Activated CD8-positive, alpha-beta memory T cell treated with anti-CD3 and anti-CD28 coated beads for 24 hours (primary cell): ENCODE data around the gene TMCO6.
"Not testable (repeated sequence)": the region's sequence is repeated elsewhere in the genome, so short reads cannot be mapped to it uniquely, and the experiment has no call there.

ENCODE experiments used
- DNase-seq: peaks from one replicate; pipeline ENCODE4 v3.0.0-alpha.2; 2020

The TMCO6 gene

DNA sequence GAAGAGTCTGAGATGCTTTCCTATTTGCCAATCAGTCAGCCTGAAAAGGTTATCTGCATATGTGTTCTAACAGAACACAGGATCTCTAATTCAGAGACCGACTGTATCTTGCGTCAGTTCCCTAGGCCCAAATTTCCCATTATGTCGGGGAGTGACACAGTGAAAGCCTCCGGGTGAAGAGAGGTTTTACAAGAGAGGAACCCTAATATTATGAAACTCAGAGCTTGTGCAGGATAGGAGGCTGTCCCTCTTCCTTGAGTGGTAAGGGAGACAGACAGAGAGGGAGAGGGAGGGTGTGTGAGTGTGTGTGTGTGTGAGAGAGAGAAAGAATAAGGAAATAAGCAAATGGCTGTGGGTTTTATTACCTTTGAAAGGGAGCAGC, 8.2 kb upstream of the TMCO6 start:
- no peak for DNase-seq

DNA sequence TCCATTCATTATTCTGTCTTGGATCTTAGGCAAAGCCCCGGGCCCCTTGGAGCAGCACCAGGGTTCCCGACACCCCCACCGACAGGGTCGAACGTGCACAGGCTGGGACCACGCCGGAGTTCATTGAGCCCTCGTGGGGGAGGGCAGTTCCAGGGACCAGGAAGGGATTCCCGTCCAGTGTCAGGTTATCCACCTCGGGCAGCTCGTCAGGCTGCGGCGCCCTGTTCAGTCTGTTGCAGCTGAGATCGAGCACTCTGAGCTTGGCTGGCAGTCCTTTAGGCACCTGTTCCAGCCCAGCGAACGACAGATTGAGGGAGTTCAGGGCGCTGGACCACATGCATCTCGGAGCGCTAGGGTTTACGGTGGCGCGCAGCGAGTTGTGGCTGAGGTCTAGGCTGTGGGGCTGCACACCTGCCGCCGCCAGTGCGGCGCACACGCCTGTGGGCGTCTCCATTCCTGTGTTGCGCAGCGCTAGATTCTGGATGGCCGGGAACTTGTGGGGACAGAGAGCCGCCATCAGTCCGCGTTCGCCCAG, 7.4 kb upstream of the TMCO6 start:
- no peak for DNase-seq

DNA sequence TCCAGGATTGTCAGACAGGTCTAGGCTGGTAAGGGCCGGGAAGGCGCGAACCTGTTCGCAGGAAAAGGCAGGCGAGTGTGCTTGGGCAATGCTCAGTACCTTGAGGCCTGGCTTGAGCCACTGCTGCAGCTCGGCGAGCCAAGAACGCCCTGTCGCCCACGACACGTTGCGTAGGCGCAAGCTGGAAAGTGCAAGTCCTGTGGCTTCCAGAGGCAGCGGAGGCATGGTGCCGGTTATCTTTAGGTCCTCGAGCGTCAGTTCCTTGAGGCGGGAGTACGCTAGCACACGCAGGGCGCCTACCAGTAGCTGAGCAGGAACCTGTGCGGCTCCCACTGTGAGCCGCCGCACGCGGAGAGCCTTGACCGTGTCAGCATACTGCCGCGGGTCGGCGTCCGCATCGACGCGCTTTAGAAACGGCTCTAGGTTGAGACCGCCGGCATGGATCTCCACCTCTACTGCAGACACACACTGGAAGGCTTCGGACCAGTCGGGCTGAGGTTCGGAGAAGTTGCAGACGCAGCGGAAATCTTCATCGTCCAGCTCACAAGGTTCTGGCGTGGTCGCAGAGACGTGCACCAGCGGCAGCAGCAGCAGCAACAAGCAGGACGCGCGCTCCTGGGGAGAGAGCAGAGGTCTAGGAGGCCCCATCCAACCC, 6.8 kb upstream of the TMCO6 start:
- peak; percentile 82 for DNase-seq

DNA sequence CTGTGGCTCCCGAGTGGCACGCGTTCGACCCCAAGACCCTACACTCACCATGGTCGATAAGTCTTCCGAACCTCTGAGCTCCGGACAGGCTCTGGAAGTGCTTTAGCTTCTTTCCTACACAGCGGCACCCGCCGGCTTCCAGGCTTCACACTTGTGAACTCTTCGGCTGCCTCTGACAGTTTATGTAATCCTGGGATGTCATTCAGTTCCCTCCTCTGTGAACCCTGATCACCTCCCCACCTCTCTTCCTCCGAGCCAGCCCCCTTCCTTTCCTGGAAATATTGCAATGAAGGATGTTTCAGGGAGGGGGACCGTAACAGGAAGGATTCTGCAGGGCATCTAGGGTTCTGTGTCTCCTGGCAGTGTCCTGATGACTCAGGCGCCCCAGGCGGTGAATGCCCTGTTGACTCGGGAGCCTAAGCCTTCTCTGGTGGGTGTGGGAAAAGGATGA, 6.2 kb upstream of the TMCO6 start, which contains the start of gene CD14:
Gene CD14, minus strand, starts transcription at position 155 of the 451 bp plus-strand sequence. Its CDS starts 104 bp downstream, at position 51.
- no peak for DNase-seq

DNA sequence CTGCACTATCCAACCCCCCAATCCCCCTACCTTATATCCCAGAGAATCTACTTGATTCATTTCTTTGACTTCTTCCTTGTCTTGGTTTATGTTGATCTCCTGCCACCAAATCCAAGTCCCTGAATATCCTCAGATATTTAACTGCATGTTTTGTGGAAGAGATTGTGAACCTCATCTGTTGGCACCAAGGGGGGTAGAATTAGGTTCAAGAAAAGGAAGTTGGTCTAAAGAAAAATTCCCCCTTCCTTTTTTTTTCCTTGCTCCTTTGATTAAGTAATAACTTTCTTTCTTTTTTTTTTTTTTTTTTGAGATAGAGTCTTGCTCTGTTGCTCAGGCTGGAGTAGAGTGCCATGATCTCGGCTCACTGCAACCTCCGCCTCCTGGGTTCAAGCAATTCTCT, 5.8 kb upstream of the TMCO6 start:
- DNase-seq = no peak

DNA sequence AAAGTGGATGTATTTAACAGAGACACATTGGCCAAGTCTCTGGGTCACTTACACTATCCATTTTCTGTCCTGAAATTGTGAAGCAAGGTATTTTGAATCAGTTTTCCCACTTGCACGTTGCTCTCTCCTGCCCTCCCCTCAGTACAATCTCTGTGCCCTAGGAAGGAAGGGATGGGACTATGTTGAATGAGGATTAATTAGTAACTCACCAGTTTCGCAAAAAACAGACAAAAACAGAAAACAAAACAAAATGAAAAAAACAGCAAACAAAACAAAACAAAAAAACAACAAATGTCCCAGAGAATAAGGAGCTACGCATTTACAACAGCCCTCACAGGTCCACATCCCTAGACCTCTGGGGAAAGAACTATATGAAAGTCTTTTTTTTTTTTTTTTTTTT, 5.1 kb upstream of the TMCO6 start:
- no peak for DNase-seq

DNA sequence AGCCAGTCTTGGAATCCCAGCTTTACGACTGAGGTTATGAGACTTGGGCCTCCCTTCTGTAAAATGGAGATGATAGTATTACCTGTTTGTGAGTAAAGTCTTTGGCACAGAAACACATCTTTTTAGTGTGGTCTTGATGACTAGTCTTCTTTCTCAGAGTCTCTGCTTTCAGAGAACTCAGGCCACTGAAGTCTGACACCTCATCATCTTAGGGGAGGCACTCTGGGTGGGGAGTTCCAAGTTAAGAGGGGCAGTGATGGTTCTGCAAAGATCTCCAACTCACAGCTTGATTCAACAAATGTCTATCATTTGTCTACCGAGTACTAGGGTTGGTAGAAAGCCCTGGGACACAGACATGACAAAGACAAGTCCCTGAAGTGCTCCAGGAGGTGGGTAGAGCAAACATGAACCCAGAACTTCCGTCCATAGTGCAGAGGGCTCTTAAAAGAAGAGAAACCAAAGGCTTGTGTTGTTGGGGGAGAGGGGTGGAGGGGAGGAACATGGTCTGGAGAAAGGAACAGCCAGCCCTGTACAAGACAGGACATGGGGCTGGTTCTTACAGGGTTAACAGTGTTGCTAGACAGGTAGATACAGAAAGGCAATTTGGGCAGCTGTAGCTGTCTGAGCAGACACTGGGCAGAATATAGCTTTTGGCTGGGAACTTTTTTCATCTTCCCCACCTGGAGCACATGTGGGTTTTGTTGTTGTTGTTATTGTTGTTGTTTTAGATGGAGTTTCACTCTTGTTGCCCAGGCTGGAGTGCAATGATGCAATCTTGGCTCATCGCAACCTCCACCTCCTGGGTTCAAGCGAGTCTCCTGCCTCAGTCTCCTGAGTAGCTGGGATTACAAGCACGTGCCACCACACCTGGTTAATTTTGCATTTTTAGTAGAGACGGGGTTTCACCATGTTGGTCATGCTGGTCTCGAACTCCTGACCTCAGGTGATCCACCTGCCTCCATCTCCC, 3.7 kb upstream of the TMCO6 start:
- DNase-seq = no peak

DNA sequence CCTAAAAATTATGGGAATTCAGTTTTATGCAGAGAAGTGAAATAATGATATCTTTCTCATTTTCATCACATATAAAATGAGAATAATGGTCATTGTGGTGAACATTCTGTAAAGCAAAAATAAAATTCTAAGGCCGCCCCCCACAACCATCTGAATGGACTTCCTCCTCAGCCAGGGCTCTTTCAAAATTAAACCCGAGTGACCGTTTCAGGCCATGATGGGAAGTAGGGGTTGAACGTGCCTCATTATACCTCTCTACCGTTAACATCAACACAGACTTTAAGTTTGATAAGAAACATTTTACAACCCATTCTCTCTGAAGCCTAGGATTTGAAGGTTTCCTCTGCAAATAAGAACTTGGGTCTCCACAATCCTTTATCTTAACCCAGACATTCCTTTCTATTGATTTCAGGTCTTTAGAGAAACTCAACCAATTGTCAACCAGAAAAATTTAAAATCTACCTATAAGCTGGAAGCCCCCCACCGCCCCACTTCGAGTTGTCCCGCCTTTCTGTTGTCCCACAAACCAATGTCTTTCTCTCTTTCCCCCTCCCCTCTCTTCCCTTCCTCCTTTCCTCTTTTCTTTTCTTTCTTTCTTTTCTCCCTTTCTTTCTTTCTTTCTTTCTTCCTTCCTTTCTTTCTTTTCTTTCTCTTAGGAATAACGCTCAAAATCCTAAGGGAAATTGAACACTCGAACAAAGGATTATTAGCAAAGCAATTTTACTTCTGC, 1.7 kb upstream of the TMCO6 start:
- DNase-seq = no peak

DNA sequence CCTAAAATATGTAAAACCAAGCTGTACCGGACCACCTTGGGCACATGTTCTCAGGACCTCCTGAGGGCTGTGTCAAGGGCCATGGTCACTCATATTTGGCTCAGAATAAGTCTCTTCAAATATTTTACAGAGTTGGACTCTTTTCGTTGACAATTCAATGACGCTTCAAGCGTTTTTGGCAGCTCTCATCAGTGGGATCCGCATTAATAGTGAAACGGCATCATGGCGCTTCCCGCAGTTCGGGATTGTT, 428 bp upstream of the TMCO6 start:
- not testable (repeated sequence) for DNase-seq

DNA sequence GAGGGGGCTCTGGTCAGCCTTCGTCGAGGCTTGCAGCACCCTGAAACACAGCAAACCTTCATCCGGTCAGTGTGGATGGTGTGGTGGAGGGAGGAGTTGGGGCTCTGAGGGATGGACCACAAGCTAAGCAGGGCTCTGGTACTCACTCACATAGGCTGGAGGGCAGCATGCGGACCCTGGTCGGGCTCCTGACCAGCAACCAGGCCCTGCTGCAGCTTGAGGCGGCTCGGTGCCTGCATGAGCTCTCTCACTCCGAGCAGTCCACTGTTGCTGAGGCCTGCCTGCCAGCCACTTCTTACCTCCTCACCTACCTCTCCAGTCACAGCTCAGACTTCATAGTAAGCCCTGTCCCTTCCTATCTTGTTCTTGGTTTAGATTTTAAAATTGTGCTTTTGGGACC, 2.5 kb downstream of the TMCO6 start:
- DNase-seq = no peak

DNA sequence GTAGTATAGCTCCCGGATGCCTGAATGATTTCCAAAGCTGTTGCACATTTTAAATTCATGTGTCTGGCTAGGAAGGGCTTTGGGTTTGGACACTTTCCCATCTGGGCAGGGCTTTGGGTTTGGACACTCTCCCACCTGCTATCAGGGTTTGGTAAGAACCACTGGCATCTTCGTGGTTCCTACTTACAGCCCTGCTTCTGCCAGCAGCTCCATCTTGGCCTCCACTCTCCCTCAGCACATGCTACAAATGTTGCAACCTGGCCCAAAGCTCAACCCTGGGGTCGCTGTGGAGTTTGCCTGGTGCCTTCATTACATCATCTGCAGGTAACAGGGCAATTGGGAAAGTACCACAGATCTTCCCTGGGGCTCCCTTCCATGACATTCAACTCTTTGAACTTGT, 3.5 kb downstream of the TMCO6 start:
- no peak for DNase-seq

DNA sequence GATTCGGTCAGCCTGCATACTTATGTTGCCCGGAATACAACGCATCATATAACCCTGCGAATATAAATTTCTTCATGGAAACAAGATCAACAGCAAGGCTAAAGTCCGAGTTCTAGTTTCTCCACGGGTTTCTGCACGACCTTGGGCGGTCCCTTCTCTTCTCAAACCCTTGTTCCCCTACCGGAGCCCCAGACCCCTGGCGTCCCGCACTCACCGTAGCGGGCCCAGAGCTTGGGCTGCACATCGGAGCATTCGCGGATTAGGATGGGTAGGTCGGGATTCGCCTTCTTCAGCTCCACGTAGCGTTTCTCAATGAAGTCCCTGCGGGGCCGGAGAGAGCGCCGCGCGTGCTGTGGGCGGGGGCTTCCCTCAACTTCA, 7.8 kb downstream of the TMCO6 start:
- DNase-seq = no peak

DNA sequence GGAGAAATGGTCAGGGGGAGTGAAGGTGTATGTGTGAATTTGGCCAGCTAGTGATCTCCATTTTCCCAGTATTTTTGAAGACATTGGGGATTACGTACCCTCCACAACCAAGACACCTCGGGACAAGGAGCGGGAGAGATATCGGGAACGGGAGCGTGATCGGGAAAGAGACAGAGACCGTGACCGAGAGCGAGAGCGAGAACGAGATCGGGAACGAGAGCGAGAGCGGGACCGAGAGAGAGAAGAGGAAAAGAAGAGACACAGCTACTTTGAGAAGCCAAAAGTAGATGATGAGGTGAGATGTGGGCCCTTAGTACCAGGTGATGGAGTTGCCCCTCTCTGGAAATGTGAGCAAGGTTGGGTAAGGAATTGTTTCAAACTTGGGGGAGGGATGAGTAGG, 19.6 kb downstream of the TMCO6 start:
- no peak for DNase-seq

DNA sequence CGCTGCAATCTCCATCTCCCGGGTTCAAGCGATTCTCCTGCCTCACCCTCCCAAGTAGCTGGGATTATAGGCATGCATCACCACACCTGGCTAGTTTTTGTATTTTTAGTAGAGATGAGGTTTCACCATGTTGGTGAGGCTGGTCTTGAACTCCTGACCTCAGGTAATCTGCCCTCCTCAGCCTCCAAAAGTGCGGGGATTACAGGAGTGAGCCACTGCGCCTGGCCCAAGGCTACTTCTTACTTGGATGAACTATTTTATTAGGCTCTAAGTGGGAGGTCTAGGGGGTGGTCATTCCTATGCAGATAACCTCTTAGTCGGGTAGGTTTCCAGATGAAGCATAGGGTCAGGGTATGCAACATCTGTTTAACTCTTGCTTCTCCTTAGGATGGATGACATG, 21.1 kb downstream of the TMCO6 start:
- DNase-seq = not testable (repeated sequence)

DNA sequence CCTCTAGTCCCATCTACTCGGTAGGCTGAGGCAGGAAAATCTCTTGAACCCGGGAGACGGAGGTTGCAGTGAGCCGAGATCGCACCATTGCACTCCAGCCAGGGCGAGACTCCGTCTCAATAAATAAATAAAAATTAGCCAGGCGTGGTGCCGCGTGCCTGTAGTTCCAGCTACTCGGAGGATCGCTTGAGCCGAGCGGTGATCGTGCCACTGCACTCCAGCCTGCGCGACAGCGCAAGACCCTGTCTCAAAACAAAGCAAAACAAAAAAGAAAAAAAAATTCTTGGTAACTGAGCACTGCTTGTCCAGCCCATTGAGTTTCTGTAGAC, 24.7 kb downstream of the TMCO6 start:
- no peak for DNase-seq

DNA sequence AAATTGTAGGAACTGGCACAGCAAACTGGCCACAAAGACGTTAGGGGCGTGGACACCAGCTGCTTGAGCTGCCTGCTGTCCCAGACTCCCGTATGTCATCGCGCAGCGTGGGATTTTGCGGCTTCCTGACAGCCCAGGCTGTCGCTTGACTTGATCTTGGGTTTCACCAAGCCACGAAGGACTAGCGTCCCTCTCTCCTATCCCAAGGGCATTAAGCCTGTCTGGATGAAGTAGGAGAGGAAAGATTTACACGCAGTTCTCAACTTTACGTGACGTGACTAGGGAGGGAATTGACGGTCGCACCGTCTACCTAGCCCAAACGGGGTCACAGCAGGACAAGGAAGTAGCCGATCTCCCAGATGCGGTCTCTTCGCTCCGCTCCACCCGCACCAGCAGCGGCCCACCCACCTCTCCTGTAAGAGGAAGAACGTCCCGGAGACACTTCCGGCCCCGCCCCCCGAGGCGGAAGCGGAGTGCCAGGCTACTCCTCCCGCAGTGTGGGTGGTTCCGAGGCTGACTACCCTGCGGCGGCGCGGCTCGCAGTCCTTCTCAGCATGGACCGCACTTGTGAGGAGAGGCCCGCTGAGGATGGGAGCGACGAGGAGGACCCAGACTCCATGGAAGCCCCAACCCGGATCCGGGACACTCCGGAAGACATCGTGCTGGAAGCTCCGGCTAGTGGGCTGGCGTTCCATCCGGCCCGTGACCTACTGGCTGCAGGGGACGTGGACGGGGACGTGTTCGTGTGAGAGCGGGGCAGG, 25.3 kb downstream of the TMCO6 start, which contains the start of gene WDR55:
Gene WDR55, plus strand, starts transcription at position 546 of the 761 bp plus-strand sequence. Its CDS starts 9 bp downstream, at position 555.
- DNase-seq = peak; percentile 97

DNA sequence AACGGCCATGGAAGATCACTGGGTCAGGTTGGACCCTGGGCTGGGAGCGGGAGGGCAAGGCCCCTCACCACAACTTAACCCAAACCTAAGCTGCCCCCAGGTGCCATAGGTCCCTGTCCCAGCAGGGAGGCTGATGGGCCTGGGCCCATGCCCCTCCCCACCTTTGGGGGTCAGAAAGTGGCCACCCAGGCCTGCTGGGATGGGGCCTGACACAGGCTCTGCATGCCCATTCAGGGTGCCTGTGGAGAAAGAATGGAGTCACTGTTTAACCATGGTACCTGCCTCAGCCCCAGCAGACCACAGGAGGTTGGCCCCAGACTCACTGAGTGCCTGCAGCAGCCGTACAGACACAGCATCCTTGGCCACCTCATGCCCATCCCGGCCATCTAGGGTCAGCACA, 31.8 kb downstream of the TMCO6 start:
- DNase-seq = not testable (repeated sequence)

DNA sequence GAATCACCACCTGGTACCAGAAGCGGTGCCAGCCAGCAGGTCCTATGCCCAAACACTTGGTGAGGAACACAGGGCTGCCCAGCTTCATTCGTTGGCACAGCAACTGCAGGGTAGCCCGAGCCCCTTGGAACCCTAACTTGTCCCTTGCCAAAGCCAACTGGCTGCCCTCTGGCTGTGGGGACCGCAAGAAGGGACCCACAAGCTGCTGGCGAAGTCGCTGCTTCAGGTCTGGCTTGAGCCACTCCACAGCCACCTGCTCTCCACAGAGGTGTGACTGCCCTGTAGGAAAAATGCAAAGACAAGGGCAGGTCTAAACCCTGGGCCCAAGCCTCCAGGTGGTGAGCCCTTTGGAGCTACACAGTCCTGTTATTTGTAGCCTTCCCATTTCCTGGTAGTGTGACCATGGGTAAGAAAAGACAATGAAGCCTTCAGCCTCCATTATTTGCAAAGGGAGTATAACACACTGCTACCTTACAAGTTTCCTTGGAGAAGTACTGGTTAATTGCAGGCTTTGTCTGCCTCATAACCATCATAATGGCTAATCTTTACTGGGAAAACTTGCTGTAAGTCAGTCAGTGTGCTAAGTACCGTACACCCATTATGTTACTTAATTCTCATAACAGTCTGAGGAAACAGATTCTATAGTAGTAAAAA, 32.3 kb downstream of the TMCO6 start:
- no peak for DNase-seq

DNA sequence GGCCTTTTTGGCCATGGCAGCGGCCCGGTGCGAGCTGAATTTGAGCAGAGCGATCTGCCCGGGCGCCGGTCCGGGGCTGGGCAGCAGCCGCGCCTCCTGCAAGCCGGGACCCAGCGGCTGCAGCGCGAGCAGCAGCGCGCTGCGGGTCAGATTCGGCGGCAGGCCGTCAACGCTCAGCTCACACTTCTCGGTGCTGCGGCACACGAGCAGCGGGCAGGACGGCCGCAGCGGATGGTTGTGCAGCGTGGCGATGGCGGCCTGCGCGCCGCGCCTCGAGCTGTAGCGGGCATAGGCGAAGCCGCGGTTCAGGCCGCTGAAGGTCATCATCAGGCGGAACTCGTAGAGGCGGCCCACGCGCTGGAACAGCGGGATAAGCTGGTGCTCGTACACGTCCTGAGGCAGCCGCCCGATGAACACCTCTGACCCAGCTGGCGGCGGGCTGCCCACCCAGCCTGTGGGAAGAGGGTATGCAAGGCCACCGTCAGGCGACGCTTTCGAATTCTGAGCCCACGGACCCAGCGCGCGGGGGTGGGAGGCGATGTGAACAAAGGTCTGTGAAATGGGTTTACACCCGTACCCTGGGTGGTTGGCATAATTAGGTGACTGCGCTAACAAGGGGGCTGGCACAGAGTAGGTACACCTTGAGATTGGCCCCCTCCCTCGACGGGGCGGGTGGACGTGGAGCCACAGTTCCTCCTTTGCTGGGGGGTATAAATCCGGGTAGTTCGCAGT, 33.4 kb downstream of the TMCO6 start:
- DNase-seq = no peak

DNA sequence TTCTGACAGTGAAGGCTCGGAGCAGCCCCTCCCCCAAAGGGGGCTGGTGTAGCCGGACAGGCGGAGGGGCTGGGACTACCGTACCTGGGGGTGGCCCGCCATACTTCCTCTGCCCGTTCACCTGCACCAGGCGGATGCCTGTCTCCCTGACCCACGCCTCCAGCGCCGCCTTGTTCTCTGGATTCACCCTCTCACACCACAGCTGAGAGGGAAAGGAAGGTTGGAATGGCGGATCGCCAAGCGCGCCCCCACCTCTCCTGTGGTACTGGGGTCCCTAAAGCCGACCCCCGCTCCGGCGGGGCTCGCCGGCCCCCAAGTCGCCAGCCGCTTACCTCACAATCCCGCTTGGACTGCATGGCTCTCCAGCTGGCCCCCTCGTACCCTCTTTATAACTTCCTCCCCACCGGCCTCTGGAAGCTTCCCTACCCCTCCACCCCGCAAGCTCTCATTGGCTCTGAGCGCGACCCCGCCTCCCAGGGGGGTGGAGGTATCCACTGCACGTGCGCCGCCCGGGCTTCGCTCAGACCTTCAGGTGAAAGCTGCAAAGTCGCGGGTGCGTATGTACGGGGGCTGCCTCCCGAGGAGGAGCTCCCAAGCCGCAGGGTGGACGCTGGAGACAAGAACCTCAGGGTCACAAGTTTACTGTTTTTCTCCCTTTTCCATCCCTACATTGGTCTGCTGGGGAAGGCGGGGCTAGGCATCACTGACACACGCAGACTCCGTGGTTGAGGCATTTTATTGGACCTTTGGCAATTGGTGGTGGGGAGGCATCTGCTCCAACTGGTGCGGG, 34.1 kb downstream of the TMCO6 start, which contains the start of gene DND1:
Gene DND1, minus strand, starts transcription at position 390 of the 790 bp plus-strand sequence. Its CDS starts 34 bp downstream, at position 356.
- no peak for DNase-seq
